T-helper 2 cell treated with Interferon-gamma antibody and Interleukin-4, amounts not matched to agents 100 ng/mL and 5 ng/mL, for 36 hours (primary cell): ENCODE data around the gene KCTD12. TPM values are rescaled to one million over a fixed set of nuclear protein-coding genes. Genes with fewer than 3 reads are reported as not detected.

Source experiments
- intact Hi-C: fragments of 100-400 bp; cut with micrococcal nuclease; formaldehyde crosslinking; loops from one replicate; pipeline ENCODE4 v1.15.1; 2023
- total RNA-seq: library from RNA; stranded (reverse); gene quantifications from 2 replicates; pipeline ENCODE4 v1.2.3, GENCODE V29; 2022

KCTD12 gene
- total RNA-seq, 1 donor from 2014 or later: 10.3 TPM

DNA sequence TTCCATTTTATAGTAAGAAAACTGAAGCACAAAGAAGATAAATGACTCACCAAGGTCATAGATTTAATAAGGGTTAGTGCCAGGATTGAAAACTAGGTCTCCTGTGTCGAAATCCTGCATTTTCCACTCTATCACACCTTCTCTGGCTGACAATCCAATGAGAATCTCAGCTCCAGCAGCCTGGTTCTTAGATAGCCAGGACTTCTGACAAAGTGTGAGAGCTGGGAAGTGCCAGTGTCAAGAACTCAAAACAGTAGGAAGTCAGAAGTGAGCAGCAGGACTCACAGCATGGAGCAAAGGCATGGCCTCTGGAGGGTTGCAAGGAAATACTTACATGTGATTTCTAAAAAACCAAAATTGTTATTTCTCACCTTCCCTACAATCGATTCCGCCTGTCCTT is 24.3 kb downstream of the KCTD12 start:
- intact Hi-C loops: no loop called here

DNA sequence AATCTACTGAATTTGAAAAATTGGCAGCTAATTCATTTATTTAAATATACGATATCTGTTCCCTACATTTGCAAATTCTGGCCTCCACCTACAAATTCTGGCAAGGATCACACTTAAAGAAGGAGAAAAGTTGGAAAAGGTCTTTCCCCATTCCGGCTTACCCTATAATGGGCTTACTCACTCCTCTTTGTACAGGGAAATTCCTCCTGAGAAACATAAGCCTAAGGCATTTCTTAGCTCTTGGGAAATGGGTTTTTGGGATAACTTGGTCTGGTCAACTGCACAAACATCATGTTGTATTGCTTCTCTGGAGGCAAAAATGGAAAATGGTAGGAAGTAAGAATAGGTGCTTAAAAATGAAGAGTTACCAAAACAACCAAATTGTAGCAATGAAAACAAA is 25.5 kb downstream of the KCTD12 start:
- intact Hi-C loops: no loop called here

DNA sequence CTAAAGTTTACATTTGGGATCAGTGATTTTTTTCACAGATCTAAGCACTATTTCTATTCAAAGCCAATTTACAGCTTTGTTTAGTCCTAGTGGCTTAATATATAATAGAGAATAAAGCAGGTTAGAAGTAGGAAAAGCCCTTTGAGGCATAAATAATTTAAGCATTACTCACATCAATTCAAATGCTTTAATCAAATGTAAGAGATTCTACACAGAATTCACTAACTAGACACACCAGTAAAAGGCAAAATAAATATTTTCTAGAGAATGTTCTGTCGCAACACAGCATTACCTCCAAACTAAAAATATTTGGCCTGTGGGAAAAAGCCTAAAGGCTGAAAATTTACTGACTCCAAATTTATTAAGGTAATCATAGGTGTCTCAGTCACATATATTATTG is 31.3 kb downstream of the KCTD12 start:
- intact Hi-C loops: no loop called here

DNA sequence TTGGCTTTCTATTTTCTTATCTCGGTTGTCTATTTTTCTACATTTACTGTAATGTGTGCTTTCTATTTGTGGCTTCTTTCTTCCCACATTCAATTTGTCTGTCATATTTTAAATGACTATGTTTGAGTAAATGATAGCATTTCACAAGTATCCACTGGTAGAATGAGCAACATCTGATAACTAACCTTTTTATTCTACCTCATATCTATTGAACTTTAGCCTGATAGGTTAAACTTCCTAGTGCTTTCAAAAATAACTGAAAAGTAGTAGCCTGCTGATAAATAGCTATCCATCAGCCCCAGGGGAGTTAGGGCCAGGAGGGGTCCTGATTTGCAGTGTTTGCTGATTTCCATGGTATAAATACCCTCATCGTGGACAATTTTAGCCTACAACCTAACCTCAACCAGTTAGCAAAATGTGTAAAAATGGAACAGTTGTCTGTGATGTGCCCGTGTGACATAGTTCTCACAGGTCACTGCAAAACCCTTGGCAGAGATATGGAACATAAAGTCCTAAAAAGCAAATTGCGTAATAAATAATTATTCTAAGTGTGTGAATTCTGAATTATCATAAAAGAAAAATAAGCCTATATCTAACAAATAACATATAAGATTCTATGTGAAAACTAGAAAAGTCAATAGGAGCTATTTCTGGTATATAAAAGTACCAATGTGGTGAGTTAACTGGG is 32.1 kb downstream of the KCTD12 start:
- intact Hi-C loops: no loop called here

DNA sequence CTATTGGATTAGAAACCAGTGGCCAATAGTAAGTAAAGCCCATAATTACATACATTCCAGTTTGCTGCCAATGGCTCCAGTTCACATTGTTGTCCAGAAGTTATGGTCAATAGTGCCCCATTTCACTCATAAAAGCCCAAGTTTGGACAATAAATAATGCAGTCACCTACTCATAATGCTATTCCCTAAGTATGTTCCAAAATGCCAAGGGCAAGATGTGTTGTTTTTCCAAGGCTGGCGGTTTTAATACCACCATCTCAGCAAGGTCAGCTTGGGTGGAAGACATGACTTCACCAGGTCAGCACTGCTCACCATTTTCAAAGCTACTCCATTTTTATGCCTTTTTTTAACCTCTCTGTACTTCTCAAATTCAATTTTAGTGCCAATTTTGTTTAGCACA is 32.7 kb downstream of the KCTD12 start:
- intact Hi-C loops: no loop called here

DNA sequence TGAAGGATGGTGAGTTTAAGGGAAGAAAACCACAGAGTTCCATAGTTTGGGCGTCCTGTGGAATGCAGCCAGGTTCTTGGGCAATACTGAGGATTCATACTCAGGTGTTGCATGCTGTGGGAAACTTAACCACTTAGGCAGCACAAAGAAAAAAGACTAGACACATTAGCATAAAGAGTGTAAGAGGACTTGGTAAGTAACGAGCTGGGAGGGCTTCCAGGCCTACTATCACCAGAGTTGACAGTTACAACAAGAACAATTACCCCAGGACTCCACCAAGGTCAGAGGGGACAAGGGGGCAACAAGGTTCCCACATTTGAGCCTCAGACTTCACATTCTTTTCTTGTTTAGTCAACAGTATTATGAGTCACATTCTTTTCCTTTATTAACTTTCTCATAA is 33.2 kb downstream of the KCTD12 start:
- intact Hi-C loops: no loop called here

DNA sequence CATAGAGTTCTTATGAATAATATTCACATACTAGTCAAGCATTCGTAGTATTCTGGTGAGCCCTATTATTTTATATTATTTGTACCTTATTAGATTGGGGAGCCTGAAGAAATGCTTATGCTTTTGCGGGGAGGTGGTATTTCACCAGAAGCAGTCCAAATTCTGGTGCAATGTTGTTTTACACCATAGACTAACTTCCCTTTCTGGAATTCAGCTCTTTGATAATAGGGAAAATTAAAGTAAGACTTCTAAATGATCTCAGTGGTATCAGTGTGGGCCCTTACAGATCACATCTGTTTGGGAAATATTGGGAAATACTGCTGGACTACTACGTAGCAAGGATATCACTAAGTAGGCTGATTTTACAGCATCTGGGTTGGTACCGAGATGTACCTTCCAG is 34.2 kb downstream of the KCTD12 start:
- intact Hi-C loops: no loop called here

DNA sequence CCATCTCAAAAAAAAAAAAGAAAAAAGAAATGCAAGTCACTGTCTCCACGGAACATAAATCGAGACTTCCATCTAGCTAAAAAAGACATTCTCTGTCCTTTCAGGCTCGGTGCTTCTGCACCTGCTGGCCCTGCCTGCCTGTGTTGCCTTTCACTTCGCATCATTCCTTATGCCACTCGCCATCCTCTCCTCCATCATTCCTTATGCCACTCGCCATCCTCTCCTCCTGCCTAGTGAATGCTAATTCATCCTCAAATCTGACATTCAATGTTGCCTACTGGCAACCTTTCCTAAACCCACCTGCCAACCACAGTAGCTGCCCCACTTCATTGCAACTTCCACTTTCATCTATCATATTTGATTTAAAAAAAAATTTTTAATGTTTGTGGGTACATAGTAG is 36.7 kb downstream of the KCTD12 start:
- intact Hi-C loops: no loop called here

DNA sequence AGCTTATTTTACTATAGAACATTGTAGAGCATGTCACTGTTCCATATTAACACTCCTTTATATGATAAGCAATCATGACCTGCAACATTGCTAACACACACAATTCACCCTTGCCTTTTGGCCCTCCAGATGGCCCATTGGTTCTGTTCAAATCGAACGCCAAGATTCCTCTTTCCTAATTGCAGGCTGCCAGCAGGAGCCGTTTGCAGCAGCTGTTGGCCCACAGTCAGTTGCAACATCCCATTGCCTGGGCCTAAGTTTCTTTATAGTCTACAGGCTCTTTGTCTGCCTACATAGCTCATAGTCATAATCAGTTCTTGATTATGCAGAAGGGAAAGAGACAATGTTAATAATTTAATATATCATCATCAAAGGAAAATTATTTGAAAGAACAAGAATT is 37.6 kb downstream of the KCTD12 start:
- intact Hi-C loops: no loop called here

DNA sequence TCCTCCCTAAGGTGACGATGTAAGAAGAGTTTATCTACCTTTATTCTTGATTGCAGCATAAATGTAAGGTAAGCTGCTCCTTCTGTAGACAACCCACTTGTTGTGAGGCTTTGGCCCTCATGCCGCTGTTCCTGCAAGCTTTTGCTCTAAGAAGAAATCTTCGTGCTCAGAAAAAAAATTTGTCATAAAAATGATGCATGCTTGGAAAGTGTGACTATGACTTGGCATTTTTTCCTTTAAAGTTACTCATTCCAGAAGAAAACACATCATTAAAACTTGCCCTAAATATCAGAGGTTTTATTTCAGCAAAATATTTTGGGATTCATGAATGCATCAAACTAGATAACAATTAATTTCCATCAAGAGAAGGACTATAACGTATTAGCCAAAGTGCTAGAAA is 39.8 kb downstream of the KCTD12 start:
- intact Hi-C loops: no loop called here

DNA sequence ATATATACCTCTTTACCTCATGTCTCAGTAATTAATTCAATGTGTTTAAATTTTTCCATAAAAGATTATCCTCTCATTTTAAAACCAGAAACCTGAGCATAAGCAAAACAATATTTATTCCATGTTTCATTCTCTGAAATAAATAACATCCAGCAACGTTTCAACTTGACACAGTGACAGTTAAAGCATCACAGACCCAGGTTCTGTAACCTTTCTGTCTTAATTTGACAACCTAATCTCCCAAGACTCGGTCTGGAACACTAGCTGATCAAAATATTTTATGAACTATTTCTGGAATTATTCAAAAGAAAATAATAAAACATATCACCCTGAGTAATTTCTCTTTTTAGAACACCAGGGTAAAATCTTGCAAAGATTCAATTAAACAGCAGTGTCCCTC is 40.3 kb downstream of the KCTD12 start:
- intact Hi-C loops: no loop called here

DNA sequence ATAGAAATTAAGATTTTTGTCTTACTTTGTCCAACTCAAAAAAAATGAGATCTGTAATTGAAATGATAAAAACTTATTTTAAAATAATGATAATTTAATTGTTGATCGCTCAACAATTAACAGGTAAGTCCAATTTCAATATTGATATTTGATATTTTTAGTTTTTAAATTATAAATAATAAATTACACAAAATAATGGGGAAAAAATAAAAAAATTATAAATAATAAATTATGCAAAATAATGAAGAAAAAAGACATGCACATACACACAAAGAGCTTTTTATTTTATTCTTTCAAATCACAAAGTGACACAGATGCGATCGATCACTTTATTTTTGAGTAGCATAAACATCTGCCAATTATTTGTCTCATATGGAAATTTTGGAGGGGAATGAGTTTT is 40.8 kb downstream of the KCTD12 start:
- intact Hi-C loops: no loop called here

DNA sequence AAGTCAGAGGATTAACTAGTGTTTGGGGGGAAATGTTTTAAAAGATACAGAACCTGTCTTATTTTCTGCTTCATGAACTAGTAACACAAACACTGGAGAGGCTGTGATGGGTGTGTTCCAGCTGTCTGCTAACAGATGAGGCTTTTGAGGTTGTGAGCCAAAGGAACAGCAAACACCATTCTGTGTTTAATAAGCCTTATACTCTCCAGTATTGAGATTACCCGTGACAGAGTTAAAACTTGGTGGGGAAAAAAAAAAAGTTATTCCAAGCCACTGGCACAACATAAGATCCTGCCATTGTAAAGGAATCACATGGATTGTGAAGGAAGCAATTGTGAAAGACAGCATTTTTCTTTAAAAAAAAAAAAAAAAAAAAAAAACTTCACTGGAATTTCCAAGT is 48.4 kb downstream of the KCTD12 start:
- intact Hi-C loops: no loop called here

DNA sequence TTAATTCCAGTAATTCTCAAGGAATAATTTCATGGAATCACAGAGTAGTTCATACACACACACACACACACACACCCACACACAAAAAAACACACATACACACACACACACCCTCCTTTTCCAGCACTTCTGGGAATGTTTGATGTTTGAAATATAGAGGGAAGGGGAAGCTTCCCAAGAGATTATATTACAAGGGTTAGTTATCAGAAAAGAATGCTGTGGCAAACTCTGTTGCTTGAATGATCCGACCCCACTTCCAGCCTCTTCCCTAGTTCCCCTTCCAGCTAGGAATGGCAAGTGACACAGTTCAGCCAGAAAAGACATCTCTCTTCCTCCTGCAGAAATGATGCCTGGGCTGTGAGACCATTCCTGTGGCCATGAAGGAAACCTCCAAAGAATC is 49.9 kb downstream of the KCTD12 start:
- intact Hi-C loops: no loop called here

DNA sequence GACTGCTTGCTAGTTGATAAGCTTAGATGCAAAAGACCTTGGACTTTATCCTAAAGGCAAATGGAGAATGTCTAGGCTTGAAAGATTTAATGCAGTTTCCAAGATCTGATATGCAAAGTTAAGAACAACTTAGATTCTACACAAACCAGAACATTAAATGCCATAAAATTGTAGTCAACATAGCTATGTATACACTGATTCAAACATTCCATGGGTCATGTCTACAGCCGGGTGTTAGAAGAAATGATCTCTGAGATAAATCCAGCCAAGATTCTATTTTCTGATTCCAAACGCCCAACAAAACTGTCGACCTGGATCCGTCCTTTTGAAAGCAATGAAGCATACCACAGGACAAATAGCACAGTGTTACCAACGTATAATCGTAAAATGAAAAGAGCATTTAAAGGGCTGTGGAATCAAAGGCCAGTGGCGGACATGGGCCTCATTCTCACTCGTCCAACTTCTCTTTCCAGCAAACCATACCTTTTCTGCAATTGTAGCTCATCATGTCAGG is 52.7 kb downstream of the KCTD12 start:
- intact Hi-C loops: no loop called here

DNA sequence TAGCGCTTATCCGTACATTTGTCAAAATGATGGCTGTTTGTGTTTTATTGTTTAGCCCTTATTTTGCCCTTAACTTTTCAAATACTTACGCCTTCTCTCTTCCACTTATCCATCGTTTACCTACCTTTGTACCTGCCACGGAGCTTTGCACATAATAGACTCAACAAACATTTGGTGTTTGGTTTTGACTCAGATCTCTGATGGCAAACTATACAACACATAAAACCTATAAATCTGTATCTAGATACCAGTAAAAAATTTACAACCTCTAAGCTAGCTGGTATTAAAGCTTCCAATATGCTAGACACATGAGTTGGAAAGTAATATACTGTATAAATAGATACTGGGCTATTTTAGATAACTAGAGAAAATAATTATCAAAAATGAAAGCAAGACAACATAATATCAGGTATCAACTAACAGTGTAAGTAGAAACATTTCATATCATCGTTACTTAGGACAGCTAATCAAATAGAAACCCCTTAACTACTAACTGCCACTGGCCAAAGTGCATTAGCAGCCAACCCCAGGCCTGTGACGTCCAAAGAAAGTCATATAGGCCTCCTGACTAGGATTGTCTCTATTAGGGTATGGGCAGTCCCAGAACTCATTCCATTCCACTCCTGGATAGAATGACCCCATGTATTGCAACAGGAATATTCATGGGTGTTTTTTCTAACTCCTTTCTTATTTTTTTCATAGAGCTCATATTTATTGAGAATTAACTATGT is 53.8 kb downstream of the KCTD12 start:
- intact Hi-C loops: no loop called here

DNA sequence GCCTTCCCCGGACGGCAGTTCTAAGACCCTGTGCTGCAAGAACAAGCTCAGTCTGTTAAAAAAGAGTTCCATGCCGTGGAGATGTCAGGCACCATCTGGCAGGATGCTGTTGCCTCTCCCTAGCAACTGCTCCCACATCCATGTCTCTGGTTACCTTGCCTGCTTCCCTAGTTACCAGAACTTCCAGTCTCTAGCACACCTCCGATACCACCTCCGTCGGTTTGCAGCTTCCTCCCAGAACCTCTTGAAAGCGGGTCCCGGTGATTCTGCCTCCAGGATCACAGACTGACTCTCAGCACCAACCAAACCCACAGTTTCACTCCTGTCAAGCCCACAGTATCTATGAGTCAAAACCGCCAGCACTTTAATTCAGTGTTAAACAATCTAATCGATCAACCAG is 55.4 kb downstream of the KCTD12 start:
- intact Hi-C loops: no loop called here

Other genes starting within 250 kb of the KCTD12 start
- gene ACOD1, start 62.1 kb upstream of the KCTD12 start, total RNA-seq: not detected in 2 replicates
- 13.5 and 14.7 TPM in 2 replicates for gene CLN5, start 105.7 kb upstream of the KCTD12 start, total RNA-seq
- gene FBXL3, start 140.8 kb upstream of the KCTD12 start, total RNA-seq: 42.6 and 43.9 TPM in 2 replicates